K562 (cell line): ENCODE data around the gene ANKS3. TPM values are rescaled to one million over a fixed set of nuclear protein-coding genes. Genes with fewer than 3 reads are reported as not detected.

Experiments used
- CHD1 ChIP-seq: fragments of 200-600 bp; sonication (generic); IDR thresholded peaks from one replicate; pipeline ENCODE4 v1.6.1; 2012; ENCODE audit warnings: mild to moderate bottlenecking, moderate library complexity, low read length, inconsistent platforms
- FOS ChIP-seq: IDR thresholded peaks from 3 replicates; pipeline ENCODE4 v1.6.1; 2011; ENCODE audit not compliant: insufficient read length; ENCODE audit errors: extremely low read depth
- HNRNPK ChIP-seq: fragments of 200-400 bp; formaldehyde crosslinking; IDR thresholded peaks from one replicate; pipeline ENCODE4 v1.6.1; 2018; ENCODE audit warnings: mild to moderate bottlenecking, low read depth, low read length; ENCODE audit not compliant: poor library complexity, severe bottlenecking
- KDM5B ChIP-seq: fragments of 200-600 bp; sonication (generic); IDR thresholded peaks from 2 replicates; pipeline ENCODE4 v1.6.1; 2012; ENCODE audit warnings: low read depth, mild to moderate bottlenecking, moderate library complexity, low read length, control low read depth, inconsistent platforms; ENCODE audit not compliant: insufficient replicate concordance
- MBD2 ChIP-seq: sonication (generic); IDR thresholded peaks from 2 replicates; pipeline ENCODE4 v1.6.1; 2016; ENCODE audit warnings: low read depth, borderline replicate concordance
- PHB2 ChIP-seq: fragments of 450-650 bp; IDR thresholded peaks from 2 replicates; pipeline ENCODE4 v1.6.1; 2017; ENCODE audit warnings: low read depth
- RHOXF2B ChIP-seq: fragments of 250-450 bp; sonication (Bioruptor Pico); conservative IDR thresholded peaks from 2 replicates; pipeline ENCODE4 v1.5.1; 2021
- SAFB ChIP-seq: fragments of 200-400 bp; formaldehyde crosslinking; IDR thresholded peaks from 2 replicates; pipeline ENCODE4 v1.6.1; 2017; ENCODE audit warnings: low read depth, low read length, borderline replicate concordance
- SAP30 ChIP-seq: fragments of 200-600 bp; sonication (generic); IDR thresholded peaks from 2 replicates; pipeline ENCODE4 v1.6.1; 2012; ENCODE audit warnings: borderline replicate concordance, low read depth, mild to moderate bottlenecking, moderate library complexity, low read length, control low read depth, inconsistent platforms; ENCODE audit not compliant: insufficient read depth, poor library complexity, severe bottlenecking
- SP2 ChIP-seq: IDR thresholded peaks from 2 replicates; pipeline ENCODE4 v1.6.1; 2011; ENCODE audit warnings: mild to moderate bottlenecking, low read depth, low read length, moderate library complexity; ENCODE audit not compliant: poor library complexity, severe bottlenecking; ENCODE audit errors: extremely low read depth
- ZBED1 ChIP-seq: IDR thresholded peaks from 2 replicates; pipeline ENCODE4 v1.6.1; 2014
- ZNF384 ChIP-seq: IDR thresholded peaks from 2 replicates; pipeline ENCODE4 v1.6.1; 2012; ENCODE audit warnings: low read depth, low read length, improper control_type of control experiment
- polyA plus RNA-seq, 8 experiments: library from polyadenylated mRNA; depleted of rRNA in 4 of 8; stranded (reverse) in 5 of 8; unstranded in 3 of 8; fragments of >200 nt; fragmentation: Nextera tagmentation in 2 of 8; fragmentation: Illumina TruSeq in 1 of 8; extraction: Ambion mirVana in 2 of 8; extraction: Trizol in 1 of 8; gene quantifications; 2 replicates each; pipeline versions ENCODE4 v1.2.1 to v1.2.3, GENCODE V29; 2011 to 2014; ENCODE audit warnings: inconsistent platforms in 1 of 8, missing spikeins in 1 of 8
- total RNA-seq, 7 experiments: library from RNA; depleted of rRNA in 6 of 7; stranded (reverse); fragments of >200 nt in 6 of 7; fragmentation: Illumina TruSeq in 2 of 7; extraction: Trizol in 2 of 7; gene quantifications; 2 replicates each; pipeline versions ENCODE4 v1.2.1 to v1.2.3, GENCODE V29; 2011 to 2021; ENCODE audit warnings: low replicate concordance in 1 of 7
- TF ChIP-seq, protein P1 (sequence below): fragments of 450-650 bp; IDR thresholded peaks from 2 replicates; pipeline ENCODE4 v1.6.1; 2016
- TF ChIP-seq, protein P2 (sequence below): sonication (generic); formaldehyde crosslinking; IDR thresholded peaks from 2 replicates; pipeline ENCODE4 v1.9.0; 2022; ENCODE audit warnings: mild to moderate bottlenecking, missing genetic modification reagents
- TF ChIP-seq, protein P3 (sequence below): sonication (generic); formaldehyde crosslinking; IDR thresholded peaks from 2 replicates; pipeline ENCODE4 v1.8.0; 2022; ENCODE audit warnings: mild to moderate bottlenecking, missing genetic modification reagents
- TF ChIP-seq, protein P4 (sequence below): sonication (generic); formaldehyde crosslinking; IDR thresholded peaks from 2 replicates; pipeline ENCODE4 v1.8.0; 2022; ENCODE audit warnings: mild to moderate bottlenecking, missing genetic modification reagents, borderline replicate concordance
- TF ChIP-seq, protein P5 (sequence below): fragments of 250-450 bp; sonication (Bioruptor Pico); IDR thresholded peaks from 2 replicates; pipeline ENCODE4 v1.5.0; 2021

ANKS3 gene
- total and polyA plus RNA-seq, 9 of the 15 experiments (the other 6 are each of a cell fraction or from before 2014, with no cell fraction given), result 0.43 to 25.7 (median 14.8) TPM

DNA sequence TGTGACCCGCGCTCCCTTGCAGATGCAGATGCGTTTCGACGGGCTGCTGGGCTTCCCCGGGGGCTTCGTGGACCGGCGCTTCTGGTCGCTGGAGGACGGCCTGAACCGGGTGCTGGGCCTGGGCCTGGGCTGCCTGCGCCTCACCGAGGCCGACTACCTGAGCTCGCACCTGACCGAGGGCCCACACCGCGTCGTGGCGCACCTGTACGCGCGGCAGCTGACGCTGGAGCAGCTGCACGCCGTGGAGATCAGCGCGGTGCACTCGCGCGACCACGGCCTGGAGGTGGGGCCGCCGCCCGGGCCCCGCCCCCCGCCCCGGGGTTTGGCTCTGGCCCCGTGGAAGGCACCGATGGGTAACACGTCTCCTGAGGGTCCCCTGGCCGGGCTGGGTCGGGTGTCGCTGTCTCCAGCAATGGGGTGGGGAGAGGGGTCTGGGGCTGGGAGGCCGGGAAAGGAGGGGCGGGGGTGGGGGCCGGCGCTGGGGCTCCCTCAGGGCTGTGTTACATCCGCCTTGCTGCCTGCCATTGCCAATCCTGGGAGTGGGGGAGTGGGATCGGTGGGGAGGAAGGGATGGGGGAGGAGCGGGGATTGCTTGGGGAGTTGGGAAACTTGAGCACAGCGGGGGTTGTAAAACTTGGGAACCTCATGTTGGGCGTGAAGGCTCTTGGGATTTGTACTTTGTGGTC, 40.0 kb downstream of the ANKS3 start (continued):
- peak; percentile 91 for TF ChIP-seq CHD1
- TF ChIP-seq SP2, result no peak
- TF ChIP-seq, protein P1, sequence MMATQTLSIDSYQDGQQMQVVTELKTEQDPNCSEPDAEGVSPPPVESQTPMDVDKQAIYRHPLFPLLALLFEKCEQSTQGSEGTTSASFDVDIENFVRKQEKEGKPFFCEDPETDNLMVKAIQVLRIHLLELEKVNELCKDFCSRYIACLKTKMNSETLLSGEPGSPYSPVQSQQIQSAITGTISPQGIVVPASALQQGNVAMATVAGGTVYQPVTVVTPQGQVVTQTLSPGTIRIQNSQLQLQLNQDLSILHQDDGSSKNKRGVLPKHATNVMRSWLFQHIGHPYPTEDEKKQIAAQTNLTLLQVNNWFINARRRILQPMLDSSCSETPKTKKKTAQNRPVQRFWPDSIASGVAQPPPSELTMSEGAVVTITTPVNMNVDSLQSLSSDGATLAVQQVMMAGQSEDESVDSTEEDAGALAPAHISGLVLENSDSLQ, result no peak
- peak; percentile 61 for TF ChIP-seq HNRNPK
- TF ChIP-seq FOS, result no peak
- TF ChIP-seq SAP30, result peak; percentile 89
- TF ChIP-seq, protein P2, sequence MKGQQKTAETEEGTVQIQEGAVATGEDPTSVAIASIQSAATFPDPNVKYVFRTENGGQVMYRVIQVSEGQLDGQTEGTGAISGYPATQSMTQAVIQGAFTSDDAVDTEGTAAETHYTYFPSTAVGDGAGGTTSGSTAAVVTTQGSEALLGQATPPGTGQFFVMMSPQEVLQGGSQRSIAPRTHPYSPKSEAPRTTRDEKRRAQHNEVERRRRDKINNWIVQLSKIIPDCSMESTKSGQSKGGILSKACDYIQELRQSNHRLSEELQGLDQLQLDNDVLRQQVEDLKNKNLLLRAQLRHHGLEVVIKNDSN, result no peak
- 0 out of 2 replicates have a peak, but pooled peaks have one; percentile 0 for TF ChIP-seq MBD2
- TF ChIP-seq SAFB, result peak; percentile 84
- TF ChIP-seq ZBED1, result no peak
- TF ChIP-seq KDM5B, result peak; percentile 26
- TF ChIP-seq RHOXF2B (CRISPR knock-in tag), result no peak
- TF ChIP-seq ZNF384, result no peak
- TF ChIP-seq, protein P3, sequence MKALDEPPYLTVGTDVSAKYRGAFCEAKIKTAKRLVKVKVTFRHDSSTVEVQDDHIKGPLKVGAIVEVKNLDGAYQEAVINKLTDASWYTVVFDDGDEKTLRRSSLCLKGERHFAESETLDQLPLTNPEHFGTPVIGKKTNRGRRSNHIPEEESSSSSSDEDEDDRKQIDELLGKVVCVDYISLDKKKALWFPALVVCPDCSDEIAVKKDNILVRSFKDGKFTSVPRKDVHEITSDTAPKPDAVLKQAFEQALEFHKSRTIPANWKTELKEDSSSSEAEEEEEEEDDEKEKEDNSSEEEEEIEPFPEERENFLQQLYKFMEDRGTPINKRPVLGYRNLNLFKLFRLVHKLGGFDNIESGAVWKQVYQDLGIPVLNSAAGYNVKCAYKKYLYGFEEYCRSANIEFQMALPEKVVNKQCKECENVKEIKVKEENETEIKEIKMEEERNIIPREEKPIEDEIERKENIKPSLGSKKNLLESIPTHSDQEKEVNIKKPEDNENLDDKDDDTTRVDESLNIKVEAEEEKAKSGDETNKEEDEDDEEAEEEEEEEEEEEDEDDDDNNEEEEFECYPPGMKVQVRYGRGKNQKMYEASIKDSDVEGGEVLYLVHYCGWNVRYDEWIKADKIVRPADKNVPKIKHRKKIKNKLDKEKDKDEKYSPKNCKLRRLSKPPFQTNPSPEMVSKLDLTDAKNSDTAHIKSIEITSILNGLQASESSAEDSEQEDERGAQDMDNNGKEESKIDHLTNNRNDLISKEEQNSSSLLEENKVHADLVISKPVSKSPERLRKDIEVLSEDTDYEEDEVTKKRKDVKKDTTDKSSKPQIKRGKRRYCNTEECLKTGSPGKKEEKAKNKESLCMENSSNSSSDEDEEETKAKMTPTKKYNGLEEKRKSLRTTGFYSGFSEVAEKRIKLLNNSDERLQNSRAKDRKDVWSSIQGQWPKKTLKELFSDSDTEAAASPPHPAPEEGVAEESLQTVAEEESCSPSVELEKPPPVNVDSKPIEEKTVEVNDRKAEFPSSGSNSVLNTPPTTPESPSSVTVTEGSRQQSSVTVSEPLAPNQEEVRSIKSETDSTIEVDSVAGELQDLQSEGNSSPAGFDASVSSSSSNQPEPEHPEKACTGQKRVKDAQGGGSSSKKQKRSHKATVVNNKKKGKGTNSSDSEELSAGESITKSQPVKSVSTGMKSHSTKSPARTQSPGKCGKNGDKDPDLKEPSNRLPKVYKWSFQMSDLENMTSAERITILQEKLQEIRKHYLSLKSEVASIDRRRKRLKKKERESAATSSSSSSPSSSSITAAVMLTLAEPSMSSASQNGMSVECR (CRISPR knock-in tag), result peak; percentile 65; the same call in 1 of the 2 replicates
- TF ChIP-seq, protein P4, sequence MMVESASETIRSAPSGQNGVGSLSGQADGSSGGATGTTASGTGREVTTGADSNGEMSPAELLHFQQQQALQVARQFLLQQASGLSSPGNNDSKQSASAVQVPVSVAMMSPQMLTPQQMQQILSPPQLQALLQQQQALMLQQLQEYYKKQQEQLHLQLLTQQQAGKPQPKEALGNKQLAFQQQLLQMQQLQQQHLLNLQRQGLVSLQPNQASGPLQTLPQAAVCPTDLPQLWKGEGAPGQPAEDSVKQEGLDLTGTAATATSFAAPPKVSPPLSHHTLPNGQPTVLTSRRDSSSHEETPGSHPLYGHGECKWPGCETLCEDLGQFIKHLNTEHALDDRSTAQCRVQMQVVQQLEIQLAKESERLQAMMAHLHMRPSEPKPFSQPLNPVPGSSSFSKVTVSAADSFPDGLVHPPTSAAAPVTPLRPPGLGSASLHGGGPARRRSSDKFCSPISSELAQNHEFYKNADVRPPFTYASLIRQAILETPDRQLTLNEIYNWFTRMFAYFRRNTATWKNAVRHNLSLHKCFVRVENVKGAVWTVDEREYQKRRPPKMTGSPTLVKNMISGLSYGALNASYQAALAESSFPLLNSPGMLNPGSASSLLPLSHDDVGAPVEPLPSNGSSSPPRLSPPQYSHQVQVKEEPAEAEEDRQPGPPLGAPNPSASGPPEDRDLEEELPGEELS (CRISPR knock-in tag), result no peak
- TF ChIP-seq, protein P5, sequence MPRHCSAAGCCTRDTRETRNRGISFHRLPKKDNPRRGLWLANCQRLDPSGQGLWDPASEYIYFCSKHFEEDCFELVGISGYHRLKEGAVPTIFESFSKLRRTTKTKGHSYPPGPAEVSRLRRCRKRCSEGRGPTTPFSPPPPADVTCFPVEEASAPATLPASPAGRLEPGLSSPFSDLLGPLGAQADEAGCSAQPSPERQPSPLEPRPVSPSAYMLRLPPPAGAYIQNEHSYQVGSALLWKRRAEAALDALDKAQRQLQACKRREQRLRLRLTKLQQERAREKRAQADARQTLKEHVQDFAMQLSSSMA, result peak; percentile 58; the same call in 1 of the 2 replicates
- no peak for TF ChIP-seq PHB2
